HTERT RPE-1 (cell line): ENCODE results near the gene IQSEC1.

ENCODE experiments used
- in situ Hi-C: fragments of 300-500 bp; cut with MboI; formaldehyde crosslinking; loops from 4 replicates; pipeline ENCODE4 v1.14.3; 2020; ENCODE audit warnings: low sequenced_read_pairs

Gene IQSEC1

DNA sequence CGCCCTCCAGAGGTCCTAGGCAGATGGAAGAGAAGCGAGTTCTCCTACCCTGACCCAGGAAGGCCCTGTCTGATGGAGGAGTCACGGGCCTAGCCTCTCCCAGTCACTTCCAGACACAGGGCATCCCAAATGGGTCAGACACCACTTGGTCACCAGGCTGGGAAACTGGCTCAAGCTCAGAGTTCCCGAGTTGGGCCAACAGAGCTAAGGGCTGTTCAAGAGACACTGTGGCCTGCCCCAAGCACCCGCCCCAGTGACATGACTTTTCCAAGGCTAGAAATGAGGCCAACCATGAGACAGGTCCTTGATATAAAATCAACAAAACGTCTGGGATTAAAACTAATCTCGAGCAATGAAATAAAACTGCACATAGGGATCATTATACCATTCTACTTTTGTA, 113.8 kb downstream of the IQSEC1 start:
- in situ Hi-C loops = no loop called here

DNA sequence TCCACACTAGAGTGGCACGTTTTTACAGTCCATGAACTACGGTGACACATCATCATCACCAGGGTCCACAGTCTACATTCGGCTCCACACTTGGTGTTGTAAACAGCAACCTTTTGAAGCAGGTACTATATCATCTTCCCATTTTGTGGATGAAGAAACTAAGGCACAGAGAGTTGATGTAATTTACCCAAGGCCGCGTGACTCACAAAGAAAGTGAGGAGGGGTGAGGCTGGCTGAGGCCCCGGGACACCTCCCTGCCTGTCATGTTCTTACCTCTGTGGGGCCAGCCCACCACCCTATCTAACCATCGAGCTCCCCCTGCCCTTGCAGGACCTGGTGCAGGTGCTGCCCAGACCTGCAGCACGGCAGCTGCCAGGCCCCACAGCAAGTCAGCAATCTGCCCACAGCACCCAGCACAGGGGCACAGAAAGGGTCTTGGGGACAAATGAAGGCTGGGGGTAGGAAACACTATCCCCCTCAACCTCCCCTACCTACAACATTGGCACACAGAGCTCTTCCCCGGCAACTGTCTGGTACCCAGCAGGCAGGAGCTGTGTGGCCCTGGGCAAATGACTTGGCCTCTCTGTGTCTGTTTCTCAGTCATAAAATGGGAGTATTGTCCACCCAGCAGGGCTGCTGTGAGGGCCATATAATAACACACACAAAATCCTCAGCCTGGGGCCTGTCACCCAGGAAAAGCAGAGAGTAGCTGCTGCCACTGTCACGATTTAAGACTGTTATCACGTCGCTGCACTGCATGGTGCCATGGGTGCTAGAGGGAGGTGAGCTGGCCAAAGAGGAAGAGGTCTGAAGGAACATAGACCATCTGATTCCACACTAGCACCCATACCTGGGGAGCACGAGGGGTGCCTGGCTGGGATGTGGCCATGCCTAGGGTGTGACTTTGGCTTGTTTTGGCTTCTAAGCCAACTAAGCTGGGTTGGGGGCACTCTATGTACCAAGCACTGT, 115.1 kb downstream of the IQSEC1 start:
- in situ Hi-C loops = no loop called here

DNA sequence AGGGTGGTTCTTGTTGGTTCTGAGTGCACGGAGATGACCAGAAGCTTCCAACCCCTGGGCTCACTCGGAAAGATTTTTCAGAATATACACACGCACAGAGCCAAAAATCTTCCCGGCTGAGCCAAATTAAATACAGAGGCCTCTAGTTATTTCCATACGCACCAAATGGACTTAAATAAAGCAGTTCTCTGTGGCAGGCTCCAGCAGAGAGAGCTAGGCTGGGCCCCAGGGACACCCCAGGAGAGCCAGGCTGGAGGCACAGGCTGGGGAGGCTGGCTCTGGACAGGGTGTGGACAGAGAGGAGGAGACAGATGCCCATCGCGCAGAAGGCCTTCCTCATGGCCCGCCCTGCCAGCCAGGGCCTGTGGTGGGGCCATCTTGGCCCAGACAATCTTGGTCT, 115.9 kb downstream of the IQSEC1 start:
- in situ Hi-C loops = no loop called here

DNA sequence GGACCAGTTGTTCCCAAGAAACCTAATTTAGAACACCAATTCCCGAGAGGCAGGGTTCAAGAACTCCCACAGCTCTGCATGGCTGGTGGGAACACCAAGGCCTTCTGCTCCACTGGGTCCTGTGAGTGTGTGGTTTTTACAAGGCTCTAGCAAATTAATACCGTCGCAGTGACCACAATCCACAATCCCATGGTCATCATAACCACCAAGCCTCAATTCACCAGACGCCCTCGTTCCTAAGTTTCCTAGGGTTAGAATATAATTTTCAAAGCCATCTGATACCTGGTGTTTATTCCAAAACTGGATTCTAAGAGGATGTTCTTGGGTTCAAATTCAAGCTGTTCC, 116.9 kb downstream of the IQSEC1 start:
- in situ Hi-C loops = no loop called here

DNA sequence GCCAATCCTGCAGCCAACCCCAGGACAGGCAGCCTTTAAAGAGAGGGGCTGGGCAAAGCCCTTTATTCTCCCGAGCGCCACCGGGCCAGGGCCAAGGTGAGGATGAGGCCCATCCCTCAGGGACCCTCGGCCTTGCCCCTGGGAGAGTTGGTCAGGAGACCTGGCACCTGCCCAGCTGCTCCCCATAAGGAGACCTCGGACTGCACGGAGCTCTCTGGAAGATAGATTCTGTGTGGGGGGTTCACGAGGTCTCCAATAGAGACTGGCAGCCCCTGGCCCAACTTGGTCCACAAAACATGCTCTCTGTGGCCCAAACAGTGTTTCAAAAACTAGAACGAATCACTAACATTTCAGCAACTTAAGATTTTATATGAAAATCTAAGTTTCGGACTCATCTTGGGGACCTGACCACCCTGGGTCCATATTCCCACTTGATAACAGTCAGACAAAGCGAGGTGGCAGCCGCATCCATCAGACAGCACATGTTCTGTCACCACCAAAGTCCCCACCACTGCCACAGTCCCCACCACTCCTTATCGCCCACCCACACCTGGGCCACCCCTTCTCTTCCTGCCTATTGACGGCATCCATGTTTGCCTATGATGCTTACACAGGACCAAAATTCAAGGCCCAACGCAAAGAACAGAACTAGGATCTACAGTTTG, 117.4 kb downstream of the IQSEC1 start:
- in situ Hi-C loops = no loop called here

DNA sequence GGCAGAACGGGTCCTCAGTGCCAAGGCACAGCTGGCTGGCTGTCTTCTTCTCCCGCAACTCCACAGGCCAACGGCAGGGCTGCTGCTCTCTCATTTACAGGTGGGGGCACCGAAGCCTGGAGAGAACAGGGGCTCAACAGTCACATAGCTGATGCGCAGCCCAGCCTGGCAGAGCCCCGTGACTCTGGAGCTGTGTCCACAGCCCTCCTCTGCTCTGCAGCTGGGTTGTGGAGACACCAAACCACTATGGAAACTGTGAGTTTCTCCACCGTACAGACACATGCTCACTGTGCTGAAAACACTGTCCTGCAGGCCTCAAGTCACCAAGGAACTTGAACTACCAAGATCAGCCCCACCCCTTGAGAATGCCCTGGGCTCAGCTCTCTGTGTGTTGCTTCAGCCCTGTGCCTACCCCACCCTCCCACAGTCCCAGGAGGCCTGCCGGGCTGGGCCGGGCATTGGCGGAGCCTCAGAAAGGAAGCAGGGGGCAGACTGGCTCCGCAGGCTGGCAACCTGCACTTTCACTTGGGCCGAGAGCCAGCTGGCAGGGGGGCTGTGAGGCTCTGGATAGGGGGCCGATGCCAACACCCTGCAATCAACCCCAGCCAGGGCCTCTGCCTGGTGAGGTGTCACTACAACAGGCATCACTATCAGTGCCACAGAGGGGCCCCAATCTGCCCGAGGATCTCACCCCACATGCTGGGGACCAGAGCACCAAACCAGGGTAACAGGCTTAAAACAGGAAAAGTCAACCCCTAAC, 118.2 kb downstream of the IQSEC1 start:
- in situ Hi-C loops = no loop called here

DNA sequence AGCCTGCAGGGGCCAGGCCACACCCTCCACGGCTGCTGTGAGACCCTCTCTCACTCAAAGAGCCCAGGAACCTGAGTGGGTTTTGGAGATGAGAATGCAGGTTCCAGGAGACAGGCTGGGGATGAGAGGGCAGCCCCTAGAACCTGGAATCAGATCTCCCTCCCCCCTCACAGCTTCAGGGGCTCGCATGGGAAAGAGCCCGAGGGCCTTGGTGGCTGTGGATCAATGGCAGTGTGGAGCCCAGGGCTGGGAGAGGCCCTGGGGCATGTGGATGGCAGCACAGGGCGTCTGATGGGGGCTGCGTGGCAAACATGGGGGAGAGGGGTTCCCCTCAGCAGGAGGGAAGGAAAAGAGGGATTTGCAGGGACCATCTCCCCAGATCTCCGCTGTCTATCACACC, 119.0 kb downstream of the IQSEC1 start:
- in situ Hi-C loops = no loop called here

DNA sequence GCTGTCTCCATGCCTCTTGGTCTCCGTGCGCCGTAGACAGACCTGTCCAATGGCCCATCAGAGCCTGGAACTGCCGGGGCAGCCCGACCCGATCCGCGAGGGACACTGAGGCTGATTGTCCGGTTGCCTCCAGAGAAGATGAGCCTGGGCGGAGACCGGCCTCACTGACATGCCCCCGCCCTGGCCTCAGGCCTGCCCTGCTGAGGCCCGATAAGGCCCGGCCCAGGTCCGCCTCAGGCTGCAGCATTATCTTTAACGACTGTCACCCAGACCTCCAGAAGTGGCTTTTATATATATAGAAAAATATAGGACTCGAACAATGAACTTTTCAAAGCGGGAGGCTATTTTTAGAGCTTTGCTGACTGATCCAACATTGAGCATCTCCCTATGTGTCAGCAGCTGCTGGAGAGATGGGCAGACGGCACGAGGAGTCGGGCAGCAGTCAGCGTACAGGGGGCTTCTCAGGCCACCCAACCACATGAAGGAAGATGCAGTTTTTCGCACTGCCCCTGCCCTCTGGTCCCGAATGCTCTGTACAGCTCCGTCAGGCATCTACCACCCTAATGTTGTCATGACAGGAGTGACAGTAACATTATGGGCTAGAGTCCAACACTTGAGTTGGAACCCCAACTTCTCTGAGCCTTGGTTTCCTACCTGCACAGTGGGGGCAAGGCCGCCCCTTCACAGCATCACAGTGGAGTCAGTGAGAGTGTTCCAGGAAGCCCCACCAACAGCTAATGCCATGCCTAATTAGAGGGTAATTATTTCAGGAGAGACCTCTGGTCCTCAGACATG, 119.8 kb downstream of the IQSEC1 start:
- in situ Hi-C loops = no loop called here

DNA sequence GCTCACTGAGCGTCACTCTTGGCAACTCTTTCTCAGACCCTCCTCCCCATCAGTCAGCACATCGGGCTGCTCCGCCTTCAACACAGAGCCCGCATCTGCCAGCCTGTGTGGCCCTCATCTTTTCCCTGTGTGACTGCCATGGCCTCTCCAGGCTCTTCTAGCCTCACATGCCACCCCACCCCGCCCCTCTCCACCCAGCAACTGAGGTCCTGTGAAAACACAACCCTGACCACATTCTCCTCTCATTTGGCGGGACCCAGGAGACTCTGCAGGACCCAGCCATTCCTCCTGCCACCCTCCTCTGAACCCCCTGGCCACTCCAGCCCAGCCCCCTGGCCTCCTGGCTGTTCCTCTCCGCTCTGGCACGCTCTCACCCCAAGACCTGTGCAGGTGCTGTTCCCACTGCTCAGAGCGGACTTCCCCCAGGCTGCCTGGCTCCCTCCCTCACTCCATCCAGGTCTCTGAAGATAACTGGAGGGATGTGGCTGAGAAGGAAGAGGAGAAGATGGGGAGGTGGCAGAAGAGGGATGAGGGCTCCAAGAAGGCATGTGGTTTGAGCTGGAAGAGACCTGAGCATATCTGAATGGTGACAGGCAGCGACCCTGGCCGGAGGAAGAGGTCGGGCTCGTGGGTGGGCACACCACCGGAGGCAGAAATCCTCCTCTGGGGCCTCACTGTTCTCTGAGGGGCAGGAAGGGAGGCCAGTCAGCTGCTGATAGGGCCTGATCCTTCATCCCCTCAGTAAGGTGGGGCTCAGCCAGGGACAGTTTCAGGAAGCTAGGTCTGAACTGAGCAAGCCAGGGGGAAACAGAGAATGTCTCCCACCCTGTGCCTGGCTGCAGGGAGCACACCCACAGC, 120.7 kb downstream of the IQSEC1 start:
- in situ Hi-C loops = no loop called here

DNA sequence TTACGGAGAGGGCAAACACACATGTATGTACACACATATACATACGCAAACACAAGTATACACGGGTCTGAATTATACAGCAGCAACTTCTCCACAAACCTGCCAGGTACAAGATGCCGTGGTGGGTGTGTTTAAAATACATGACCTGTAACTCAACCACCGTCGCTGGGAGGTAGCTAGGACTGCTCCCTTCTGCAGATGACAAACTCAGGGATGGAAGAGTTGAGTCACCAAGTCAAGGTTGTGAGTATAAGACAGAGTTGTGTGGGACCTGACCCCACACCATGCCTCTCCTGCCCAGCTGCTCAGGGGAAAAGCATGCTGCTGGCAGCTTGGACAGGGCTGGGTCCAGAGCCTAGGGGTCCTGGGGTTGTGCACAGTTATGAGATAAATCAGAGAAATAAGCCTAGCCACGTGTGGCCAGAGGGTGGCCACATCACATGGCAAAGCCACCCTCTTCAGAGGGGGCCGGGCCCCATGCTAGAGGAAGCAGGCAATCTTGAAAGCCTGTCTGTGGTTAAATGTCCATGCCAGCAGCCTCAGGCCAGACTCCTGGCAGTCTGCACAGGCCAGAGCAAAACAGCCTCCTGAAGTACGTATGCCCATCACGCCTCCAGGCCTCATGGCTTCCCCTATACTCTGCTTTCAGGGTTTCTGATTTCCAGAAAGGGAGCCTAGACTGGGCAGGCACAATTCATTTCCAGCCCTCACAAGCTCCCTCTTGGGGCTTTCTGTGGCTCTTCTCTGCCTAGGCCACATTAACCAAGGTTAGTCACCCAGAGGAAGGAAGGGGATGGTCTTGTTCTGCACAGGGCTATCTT, 124.1 kb downstream of the IQSEC1 start:
- in situ Hi-C loops = no loop called here

DNA sequence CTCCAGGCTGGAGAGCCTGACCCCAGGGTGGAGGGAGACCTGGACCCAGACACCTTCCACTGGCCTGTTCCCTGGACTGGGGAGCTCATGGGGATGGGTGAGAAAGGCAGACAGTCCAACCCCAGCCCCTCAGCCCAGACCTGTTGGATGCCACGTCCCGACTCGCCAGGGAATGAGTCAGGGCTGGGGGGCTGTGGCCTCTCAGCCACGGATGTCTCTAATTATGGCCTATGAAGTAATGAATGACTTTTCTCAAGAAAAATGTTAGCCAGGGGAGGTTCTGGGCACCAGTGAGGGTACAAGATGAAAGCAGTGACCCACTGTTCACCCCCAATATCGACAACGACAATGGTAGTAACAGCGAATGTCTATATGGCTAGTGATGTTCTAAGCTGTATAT, 124.9 kb downstream of the IQSEC1 start:
- in situ Hi-C loops = no loop called here

DNA sequence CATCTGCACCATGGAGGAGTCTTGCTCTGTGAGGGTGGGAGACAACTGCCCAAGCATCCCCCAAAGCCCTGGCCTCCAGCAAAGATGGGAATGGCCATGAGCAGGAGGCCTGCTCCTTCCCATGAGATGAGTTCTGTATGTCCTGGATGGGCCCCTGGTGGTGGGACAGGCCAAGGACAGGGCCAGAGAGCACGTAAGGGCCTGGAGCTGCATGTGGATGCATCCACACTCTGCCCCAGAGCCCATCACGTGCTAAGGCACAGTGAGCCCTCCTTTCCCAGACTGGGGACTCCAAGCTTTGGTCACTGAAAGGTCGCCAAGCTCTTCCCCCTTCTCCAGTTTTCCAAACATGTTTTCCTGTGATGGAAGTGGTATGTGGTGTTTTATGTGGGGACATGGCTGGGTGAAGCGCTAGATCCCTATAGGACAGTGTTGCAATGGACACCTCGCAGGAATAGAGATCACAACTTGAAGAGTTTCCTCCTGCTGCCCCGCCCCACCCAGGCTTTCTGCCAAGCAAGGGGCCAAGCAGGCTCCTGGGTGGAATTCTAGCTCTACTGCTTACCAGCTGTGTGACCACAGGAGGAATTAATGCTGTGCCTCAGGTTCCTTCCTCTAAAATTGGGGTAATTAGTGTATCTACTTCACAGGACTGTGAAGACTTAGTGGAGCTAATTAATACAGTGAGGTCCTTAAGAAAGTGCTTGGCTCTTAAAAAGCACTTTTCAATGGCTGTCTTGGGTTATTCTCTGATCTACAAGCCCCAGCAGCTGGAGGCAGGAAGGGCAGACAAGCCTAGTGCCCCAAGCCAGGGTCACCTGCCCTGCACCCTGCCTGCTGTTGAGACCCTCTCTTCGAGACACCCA, 125.5 kb downstream of the IQSEC1 start:
- in situ Hi-C loops = no loop called here

DNA sequence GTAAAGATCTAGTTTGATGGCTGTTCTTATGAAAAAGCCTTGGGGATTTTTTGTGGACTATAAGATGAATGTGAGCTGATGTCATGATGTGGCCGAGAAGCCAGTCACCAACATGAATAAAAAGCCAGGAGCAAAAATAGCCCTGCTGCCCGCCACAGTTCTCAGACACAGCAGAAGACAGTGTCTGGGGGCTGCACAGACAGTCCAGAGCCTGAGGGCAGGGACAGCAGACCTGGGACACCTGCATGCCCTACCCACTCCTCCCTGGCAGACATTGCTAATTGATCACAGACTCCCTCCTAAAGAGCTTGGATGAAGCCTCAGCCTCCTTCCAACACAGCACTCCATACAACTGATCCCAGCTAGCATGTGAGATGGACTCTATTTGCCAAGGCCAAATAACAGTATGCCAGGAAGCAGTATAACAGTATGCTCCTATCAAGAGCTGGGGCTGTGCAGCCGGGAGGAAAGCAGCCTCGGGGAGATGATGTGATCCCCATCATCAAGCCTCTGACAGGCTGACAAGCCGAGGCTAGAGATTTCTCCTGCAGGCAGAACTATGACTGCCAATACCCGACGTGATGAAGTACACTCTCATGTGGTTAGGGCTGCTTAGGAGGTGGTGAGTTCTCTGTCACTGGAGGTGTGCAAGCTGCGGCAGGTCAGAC, 126.4 kb downstream of the IQSEC1 start:
- in situ Hi-C loops = no loop called here

DNA sequence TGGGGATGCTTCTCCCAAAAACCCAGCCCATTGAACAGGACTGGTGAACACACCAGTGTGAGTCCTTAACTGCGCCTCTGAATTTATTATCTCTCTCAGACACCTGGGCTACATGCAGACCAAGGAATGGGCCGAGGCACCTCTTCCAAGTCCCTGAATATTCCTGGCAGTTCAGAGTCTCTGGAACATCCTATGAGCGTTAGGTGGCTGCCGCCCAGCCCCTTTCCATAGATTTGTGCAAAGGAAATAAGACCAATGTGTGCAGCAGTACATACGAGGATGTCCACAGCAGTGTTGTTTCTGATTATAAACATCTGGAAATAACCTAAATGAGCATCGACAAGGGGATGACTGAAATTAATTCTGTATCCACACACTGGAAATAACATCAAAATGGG, 127.0 kb downstream of the IQSEC1 start:
- in situ Hi-C loops = no loop called here

DNA sequence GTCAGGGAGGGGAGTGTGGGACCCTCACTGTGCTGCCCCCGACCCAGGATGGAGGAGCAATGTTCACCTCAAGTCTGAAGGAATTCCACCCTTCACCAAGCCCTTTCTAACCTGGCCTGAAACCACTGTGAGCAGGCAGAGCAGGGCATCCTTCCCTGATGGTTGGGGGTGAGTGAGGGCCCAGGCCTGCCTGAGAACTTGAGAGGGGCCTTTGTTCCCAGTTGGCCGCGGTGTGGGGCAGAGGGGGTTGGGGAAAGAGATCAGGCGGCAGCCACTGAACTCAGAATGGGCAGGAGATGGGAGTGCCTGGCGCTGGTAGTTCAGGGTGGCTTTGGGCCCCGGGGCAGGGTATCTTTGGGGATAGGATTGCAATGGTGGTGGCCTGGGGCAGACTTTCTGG, 128.4 kb downstream of the IQSEC1 start:
- in situ Hi-C loops = no loop called here

DNA sequence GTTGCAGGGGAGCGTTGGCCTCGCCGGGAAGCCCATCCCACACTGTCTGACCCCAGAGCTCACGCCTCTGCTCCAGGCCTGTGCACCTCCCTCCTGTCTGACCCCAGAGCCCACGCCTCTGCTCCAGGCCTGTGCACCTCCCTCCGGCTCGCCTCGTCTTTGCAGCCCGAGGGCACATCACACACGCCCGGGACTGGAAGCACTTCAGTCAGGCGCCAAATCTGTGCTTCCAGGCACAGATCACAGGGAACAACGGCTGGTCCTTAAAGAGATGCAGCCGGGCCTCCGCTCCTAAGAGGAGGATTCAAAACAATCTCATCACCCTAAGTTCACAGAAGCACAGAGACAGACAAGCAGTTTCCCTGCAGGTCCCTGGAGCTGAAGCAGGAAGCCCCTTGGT, 128.8 kb downstream of the IQSEC1 start:
- in situ Hi-C loops = no loop called here

DNA sequence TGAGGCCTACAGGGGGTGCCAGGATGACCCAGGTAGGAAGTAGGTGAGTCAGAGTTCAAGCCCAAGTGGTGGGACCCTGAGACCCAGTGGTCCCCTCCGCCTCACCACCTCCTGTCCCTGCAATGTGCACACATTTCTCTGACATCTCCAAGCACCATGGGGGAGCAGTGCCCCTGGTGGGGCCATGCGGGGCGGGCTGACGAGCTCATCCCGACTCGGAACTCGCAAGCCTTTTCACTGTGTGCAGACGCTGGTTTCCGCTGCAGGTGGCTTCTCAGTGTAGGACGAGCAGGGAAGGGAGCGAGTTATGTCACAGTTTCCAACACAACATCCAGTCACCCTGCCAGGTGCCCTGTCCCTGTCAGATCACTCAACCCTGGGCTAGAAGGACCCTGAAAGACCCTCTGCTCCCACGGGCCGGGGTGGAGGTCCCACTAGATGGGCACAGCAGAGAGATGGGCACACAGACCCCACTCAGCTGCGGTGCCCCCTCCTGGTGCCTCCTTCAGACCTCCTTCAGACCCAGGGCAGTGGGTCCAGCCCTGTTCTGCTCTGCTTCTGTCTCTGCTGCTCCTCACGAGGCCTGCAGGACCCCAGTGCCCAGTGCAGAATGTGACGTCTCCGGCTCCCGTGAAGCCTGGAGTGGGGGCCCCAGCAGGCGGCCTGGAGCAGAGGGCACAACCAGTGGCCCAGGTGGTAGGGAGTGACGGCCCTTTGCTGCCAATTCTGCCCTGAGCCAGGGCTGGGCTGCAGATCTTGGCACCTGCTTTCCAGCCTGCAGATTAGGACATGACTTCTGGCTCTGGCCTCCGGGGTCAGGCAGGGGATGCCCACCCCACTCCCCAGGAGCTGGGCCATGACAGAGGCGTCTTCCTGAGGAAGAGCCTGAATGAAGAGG, 129.9 kb downstream of the IQSEC1 start:
- in situ Hi-C loops = no loop called here
